CD1c-positive myeloid dendritic cell (primary cell): ENCODE measurements around the gene PBX2.
"Not testable (repeated sequence)": the region's sequence is repeated elsewhere in the genome, so short reads cannot be mapped to it uniquely, and the experiment has no call there.

Experiments
- DNase-seq: peaks from one replicate; pipeline ENCODE4 v3.0.0-alpha.2; 2016; ENCODE audit errors: extremely low spot score

The PBX2 gene

GRCh38 chr6:32190054-32190851 is at the start of gene PBX2:
TSS of gene PBX2 (minus strand) at chr6:32190202. CDS start at chr6:32189915, 287 bp downstream.
- peak; percentile 84 for DNase-seq

- DNase-seq = no peak
These were observed 49.5 kb upstream of the PBX2 start for GRCh38 chr6:32239462-32239861.

GRCh38 chr6:32234934-32235333 is 44.9 kb upstream of the PBX2 start:
- DNase-seq = no peak

GRCh38 chr6:32226434-32226833 is 36.4 kb upstream of the PBX2 start:
- peak; percentile 5 for DNase-seq

GRCh38 chr6:32224696-32225095 is 34.7 kb upstream of the PBX2 start:
- DNase-seq = no peak

GRCh38 chr6:32223258-32224235 is 33.5 kb upstream of the PBX2 start, which contains the start of gene NOTCH4:
TSS of gene NOTCH4 (minus strand) at chr6:32224067. CDS start at chr6:32223928, 139 bp downstream.
- no peak for DNase-seq

GRCh38 chr6:32222333-32223230 is 32.6 kb upstream of the PBX2 start:
- no peak for DNase-seq

GRCh38 chr6:32220021-32220420 is 30.0 kb upstream of the PBX2 start:
- DNase-seq = no peak

- no peak for DNase-seq
These were observed 28.2 kb upstream of the PBX2 start for GRCh38 chr6:32218167-32218566.

- DNase-seq = no peak
These were observed 27.0 kb upstream of the PBX2 start for GRCh38 chr6:32216998-32217397.

- no peak for DNase-seq
These were observed 26.3 kb upstream of the PBX2 start for GRCh38 chr6:32216285-32216684.

GRCh38 chr6:32215617-32216016 is 25.6 kb upstream of the PBX2 start:
- no peak for DNase-seq

GRCh38 chr6:32214126-32214525 is 24.1 kb upstream of the PBX2 start:
- DNase-seq = no peak

GRCh38 chr6:32213649-32214048 is 23.6 kb upstream of the PBX2 start:
- DNase-seq = no peak

- no peak for DNase-seq
These were observed 22.2 kb upstream of the PBX2 start for GRCh38 chr6:32212076-32212760.

- DNase-seq = not testable (repeated sequence)
These were observed 21.4 kb upstream of the PBX2 start for GRCh38 chr6:32211432-32211831.

- DNase-seq = no peak
These were observed 20.2 kb upstream of the PBX2 start for GRCh38 chr6:32210191-32210601.

- DNase-seq = no peak
These were observed 19.0 kb upstream of the PBX2 start for GRCh38 chr6:32208996-32209395.

GRCh38 chr6:32204268-32204715 is 14.3 kb upstream of the PBX2 start:
- DNase-seq = no peak

GRCh38 chr6:32203426-32204267 is 13.6 kb upstream of the PBX2 start:
- DNase-seq = no peak
